Mammary epithelial cell (primary cell): ENCODE results near the gene ZNF626.

Experiments used
- CTCF ChIP-seq, 2 donors: IDR thresholded peaks in 1 of 2; conservative IDR thresholded peaks in 1 of 2; 2 replicates each; pipeline ENCODE4 v1.5.1; 2011 to 2012; ENCODE audit warnings: inconsistent platforms in 2 of 2, low read length in 2 of 2, mild to moderate bottlenecking in 2 of 2, control low read depth in 1 of 2, low read depth in 1 of 2; ENCODE audit not compliant: insufficient read depth in 1 of 2; ENCODE audit errors: extremely low read depth in 1 of 2
- EZH2 ChIP-seq: IDR thresholded peaks from 2 replicates; pipeline ENCODE4 v1.6.1; 2012; ENCODE audit warnings: low read length, inconsistent platforms, borderline replicate concordance

GRCh38 chr19:20616071-20616470, 45.3 kb downstream of the ZNF626 start:
- TF ChIP-seq CTCF (conservative IDR thresholded peaks at IDR 0.05 in 1 of 2, IDR thresholded peaks at IDR 0.05 in 1 of 2; ENCODE audit: extremely low read depth in 1 of 2, insufficient read depth in 1 of 2, low read depth in 1 of 2, low read length in 2 of 2) = no peak
- TF ChIP-seq EZH2 = no peak
